Omental fat pad (tissue), 4 donors: Measurements from ENCODE around the gene ZNF260. TPM values are rescaled to one million over a fixed set of nuclear protein-coding genes. Genes with fewer than 3 reads are reported as not detected.

Source experiments
- ATAC-seq: fragments of 150-250 bp; one replicate; pipeline ENCODE4 v1.9.1; 2016; ENCODE audit warnings: mild to moderate bottlenecking, moderate library complexity; ENCODE audit not compliant: low FRiP score
- DNase-seq: peaks from one replicate; pipeline ENCODE4 v3.0.0-alpha.2; 2019; ENCODE audit warnings: low spot score
- total RNA-seq, 4 donors: library from RNA; depleted of rRNA; stranded (reverse); fragments of >200 nt; gene quantifications; one replicate each; pipeline ENCODE4 v1.1.0, GENCODE V29; 2016
- TF ChIP-seq, protein P1 (sequence below), 3 donors: fragments of 450-650 bp; IDR thresholded peaks; one replicate each; pipeline ENCODE4 v1.5.1; 2016 to 2017; ENCODE audit warnings: antibody characterized with exemption in 3 of 3, mild to moderate bottlenecking in 3 of 3, moderate library complexity in 2 of 3

ZNF260 gene
- total RNA-seq, 4 donors from 2014 or later: 5.3 to 31.5 (median 9.1) TPM

DNA sequence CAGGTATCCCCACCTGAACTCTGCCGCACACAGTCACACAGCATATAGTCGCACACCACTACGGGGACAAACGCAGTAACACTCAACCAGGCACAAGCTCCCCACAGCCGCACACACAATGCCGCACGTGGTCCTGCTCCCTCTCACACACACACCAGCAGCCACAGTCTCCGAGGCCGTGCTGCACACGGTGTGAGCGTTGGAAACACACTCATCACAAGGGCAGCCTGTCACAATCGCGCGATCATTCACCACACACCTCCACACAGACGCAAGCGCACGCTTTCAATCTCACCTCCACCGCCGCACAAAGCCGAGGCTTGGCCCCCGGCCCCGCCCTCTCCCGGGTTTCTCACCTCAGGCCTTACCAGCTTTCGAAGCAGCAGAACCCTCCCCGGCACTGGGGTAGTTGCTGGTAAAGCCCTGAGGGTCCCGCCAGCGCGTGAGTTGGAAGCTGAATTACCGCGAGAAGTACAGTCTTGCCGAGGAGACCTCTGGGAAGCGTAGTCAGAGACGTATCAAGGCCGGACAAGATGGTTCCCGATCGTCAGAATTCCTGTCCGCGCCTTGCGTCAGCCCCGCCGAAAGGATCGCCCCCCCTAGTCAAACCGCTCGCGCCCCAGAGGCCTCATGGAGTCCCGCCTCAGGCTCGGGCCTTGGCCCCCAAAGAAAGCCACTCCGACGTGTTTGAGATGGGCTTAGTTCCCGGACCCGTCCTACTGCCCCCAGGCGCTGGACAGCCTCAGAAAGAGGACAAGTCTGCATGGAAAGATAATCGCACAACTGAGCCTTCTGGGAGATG, 38.8 kb downstream of the ZNF260 start, which contains the start of gene ZNF566:
Gene ZNF566 (minus strand): TSS at position 444 of the 802 bp plus-strand sequence. CDS start 13,004 bp downstream, outside the sequence.
- TF ChIP-seq, protein P1, sequence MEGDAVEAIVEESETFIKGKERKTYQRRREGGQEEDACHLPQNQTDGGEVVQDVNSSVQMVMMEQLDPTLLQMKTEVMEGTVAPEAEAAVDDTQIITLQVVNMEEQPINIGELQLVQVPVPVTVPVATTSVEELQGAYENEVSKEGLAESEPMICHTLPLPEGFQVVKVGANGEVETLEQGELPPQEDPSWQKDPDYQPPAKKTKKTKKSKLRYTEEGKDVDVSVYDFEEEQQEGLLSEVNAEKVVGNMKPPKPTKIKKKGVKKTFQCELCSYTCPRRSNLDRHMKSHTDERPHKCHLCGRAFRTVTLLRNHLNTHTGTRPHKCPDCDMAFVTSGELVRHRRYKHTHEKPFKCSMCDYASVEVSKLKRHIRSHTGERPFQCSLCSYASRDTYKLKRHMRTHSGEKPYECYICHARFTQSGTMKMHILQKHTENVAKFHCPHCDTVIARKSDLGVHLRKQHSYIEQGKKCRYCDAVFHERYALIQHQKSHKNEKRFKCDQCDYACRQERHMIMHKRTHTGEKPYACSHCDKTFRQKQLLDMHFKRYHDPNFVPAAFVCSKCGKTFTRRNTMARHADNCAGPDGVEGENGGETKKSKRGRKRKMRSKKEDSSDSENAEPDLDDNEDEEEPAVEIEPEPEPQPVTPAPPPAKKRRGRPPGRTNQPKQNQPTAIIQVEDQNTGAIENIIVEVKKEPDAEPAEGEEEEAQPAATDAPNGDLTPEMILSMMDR (IDR thresholded peaks at IDR 0.05): no peak
- DNase-seq: peak; percentile 79

DNA sequence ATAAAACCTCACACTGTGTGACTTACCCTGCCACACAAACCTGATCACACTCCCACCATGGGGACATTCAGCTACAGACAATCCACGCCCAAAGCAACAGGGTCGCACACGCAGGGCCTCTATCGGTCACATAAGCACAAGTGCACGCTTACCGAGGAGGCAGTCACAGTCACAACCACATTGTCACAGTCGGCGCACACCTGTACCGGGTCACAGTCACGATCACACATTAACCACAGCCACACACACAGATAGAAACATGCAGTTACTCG, 39.3 kb downstream of the ZNF260 start:
- DNase-seq: no peak
- TF ChIP-seq, protein P1 (IDR thresholded peaks at IDR 0.05): no peak
- no peak for ATAC-seq

More for the DNA sequence above, 38.8 kb downstream of the ZNF260 start, which contains the start of gene ZNF566:
- peak; percentile 98 for ATAC-seq

DNA sequence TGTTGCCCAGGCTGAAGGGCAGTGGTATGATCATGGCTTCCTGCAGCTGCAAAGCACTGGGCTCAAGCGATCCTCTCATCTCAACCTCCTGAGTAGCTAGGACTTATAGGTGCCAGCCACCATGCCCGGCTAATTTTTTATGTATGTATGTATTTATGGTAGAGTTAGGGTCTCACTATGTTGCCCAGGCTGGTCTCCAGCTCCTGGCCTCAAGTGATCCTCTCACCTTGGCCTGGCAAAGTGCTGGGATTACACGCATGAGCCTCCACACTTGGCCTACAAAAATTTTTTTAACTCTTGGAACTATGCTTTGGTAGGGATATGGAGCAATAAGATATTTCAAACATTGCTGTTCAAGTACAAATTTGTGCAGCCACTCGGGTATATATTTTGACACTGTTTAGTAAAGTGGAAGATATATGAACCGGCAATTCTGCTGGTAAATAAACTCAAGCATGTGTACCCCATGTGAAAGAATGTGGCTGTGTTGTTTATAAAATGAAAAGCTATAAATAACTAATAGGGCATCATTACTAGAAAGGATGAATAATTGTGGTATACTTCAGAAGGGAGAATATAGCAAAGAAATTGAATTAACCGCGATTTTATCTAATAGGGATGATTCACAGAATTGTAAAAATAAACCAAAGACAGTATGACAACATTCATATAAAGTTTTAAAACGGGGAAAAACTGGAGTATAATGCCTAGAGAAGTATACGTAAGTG, 39.8 kb downstream of the ZNF260 start:
- ATAC-seq (no peak), DNase-seq (no peak)
- TF ChIP-seq, protein P1 (IDR thresholded peaks at IDR 0.05): no peak

- no peak for DNase-seq
- ATAC-seq: no peak
- TF ChIP-seq, protein P1 (IDR thresholded peaks at IDR 0.05): no peak
Observed at GRCh38 chr19:36483653-36484052, 44.4 kb downstream of the ZNF260 start.

DNA sequence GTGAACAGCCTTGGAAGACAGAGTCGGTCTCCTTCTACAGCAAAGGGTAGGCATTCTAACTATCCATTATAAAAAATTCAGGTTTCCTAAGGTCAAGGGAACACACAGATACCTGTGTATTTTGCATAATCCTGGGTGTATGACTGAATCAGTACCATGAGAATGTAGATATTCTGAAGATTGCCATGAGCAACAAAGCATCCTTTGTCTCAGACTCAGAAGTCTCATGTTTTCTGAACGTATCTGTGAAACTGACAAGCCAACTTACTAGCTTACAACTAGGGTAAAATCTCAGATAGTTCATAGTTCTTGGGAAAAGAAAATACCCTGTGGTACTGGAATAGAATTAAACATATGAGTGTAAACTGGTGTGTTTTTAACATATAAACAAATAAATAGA, 45.2 kb downstream of the ZNF260 start:
- TF ChIP-seq, protein P1 (IDR thresholded peaks at IDR 0.05): no peak
- ATAC-seq: no peak
- no peak for DNase-seq

Other genes with a start within 250 kb of the ZNF260 start
- gene ZFP14, start 149.1 kb downstream of the ZNF260 start, total RNA-seq: 10 to 100 TPM in 1 of 4 donors, 1 to 10 TPM in 3; 1.4 to 10.4 (median 3.2) TPM
- gene ZFP82, start 109.6 kb downstream of the ZNF260 start, total RNA-seq: 1 to 10 TPM; 2.9 to 5.6 (median 4.0) TPM
- 10 to 100 TPM in 3 of 4 donors, 1 to 10 TPM in 1; 8.1 to 22.7 (median 12.2) TPM for gene ZNF566, start 38.7 kb downstream of the ZNF260 start, total RNA-seq
- 10 to 100 TPM in 2 of 4 donors, 1 to 10 TPM in 2; 9.8 to 17.1 (median 11.9) TPM for gene ZNF529, start 45.0 kb upstream of the ZNF260 start, total RNA-seq
- gene ZNF382, start 77.0 kb upstream of the ZNF260 start, total RNA-seq: 1 to 10 TPM in 3 of 4 donors, under 1 TPM in 1; 0.79 to 5.0 (median 4.3) TPM
- 1 to 10 TPM; 4.2 to 8.0 (median 6.9) TPM for gene ZNF461, start 138.6 kb upstream of the ZNF260 start, total RNA-seq
- gene ZNF567, start 159.3 kb upstream of the ZNF260 start, total RNA-seq: 10 to 100 TPM in 1 of 4 donors, 1 to 10 TPM in 3; 6.4 to 11.2 (median 8.0) TPM
- 1 to 10 TPM; 1.7 to 4.6 (median 3.5) TPM for gene ZNF850, start 244.5 kb upstream of the ZNF260 start, total RNA-seq